Islet of Langerhans (tissue), 1 donor: ENCODE measurements around the gene HOMER2.
"Not testable (repeated sequence)": the region's sequence is repeated elsewhere in the genome, so short reads cannot be mapped to it uniquely, and the experiment has no call there.

Source experiments
- FAIRE-seq: peaks from one replicate; lab custom pipeline; 2011; peaks lifted over from hg19 to GRCh38; lab: Jason Lieb, UNC

Gene HOMER2

GRCh38 chr15:82964890-82965289 lies 12.4 kb upstream of the HOMER2 start:
- no peak for FAIRE-seq

- FAIRE-seq = no peak
Measured at GRCh38 chr15:82963471-82964341, 11.2 kb upstream of the HOMER2 start.

- FAIRE-seq = no peak
Measured at GRCh38 chr15:82960766-82961165, 8.2 kb upstream of the HOMER2 start.

GRCh38 chr15:82959423-82959822 lies 6.9 kb upstream of the HOMER2 start:
- no peak for FAIRE-seq

GRCh38 chr15:82958638-82959037 lies 6.1 kb upstream of the HOMER2 start:
- no peak for FAIRE-seq

GRCh38 chr15:82951472-82952157 lies 905 bp downstream of the HOMER2 start:
- peak; percentile 41 for FAIRE-seq

- FAIRE-seq = no peak
Measured at GRCh38 chr15:82950746-82951370, 1.7 kb downstream of the HOMER2 start.

GRCh38 chr15:82950295-82950694 lies 2.2 kb downstream of the HOMER2 start:
- no peak for FAIRE-seq

- FAIRE-seq = no peak
Measured at GRCh38 chr15:82946155-82946701, 6.3 kb downstream of the HOMER2 start.

GRCh38 chr15:82945326-82945725 lies 7.2 kb downstream of the HOMER2 start:
- FAIRE-seq = no peak

- FAIRE-seq = no peak
Measured at GRCh38 chr15:82944821-82945220, 7.7 kb downstream of the HOMER2 start.

- FAIRE-seq = no peak
Measured at GRCh38 chr15:82944056-82944455, 8.5 kb downstream of the HOMER2 start.

- FAIRE-seq = no peak
Measured at GRCh38 chr15:82943176-82943575, 9.3 kb downstream of the HOMER2 start.

- FAIRE-seq = no peak
Measured at GRCh38 chr15:82942691-82943090, 9.8 kb downstream of the HOMER2 start.

- not testable (repeated sequence) for FAIRE-seq
Measured at GRCh38 chr15:82939678-82940077, 12.8 kb downstream of the HOMER2 start.

GRCh38 chr15:82937712-82938058 lies 14.8 kb downstream of the HOMER2 start:
- FAIRE-seq = no peak

- peak; percentile 27 for FAIRE-seq
Measured at GRCh38 chr15:82936966-82937711, 15.4 kb downstream of the HOMER2 start.

- no peak for FAIRE-seq
Measured at GRCh38 chr15:82935382-82935781, 17.1 kb downstream of the HOMER2 start.

- no peak for FAIRE-seq
Measured at GRCh38 chr15:82934100-82934880, 18.2 kb downstream of the HOMER2 start.

- no peak for FAIRE-seq
Measured at GRCh38 chr15:82933576-82933975, 18.9 kb downstream of the HOMER2 start.

- no peak for FAIRE-seq
Measured at GRCh38 chr15:82931221-82931620, 21.3 kb downstream of the HOMER2 start.
